H1 (cell line): ENCODE results near the gene CDK5. TPM values are rescaled to one million over a fixed set of nuclear protein-coding genes. Genes with fewer than 3 reads are reported as not detected.

Experiments used
- CTCF ChIA-PET: fragments of 300-600 bp; sonication (Branson Sonifier 250); formaldehyde crosslinking; loops from one replicate; lab custom pipeline; 2021; ENCODE audit not compliant: partially characterized antibody; lab: Charles Lee
- POLR2A ChIA-PET: fragments of 300-600 bp; sonication (Branson Sonifier 250); formaldehyde crosslinking; loops from one replicate; lab custom pipeline; 2021; ENCODE audit warnings: inconsistent platforms; ENCODE audit not compliant: partially characterized antibody; lab: Charles Lee
- DNase-seq, 2 experiments: peaks; one replicate each; pipeline versions ENCODE4 v3.0.0 to v3.0.0-alpha.2; 2010 to 2022; ENCODE audit warnings: low spot score in 2 of 2, low read depth in 1 of 2, mixed read lengths in 1 of 2
- FAIRE-seq: peaks from 2 replicates; lab custom pipeline; 2011; peaks lifted over from hg19 to GRCh38; lab: Jason Lieb, UNC
- H2AFZ ChIP-seq: 2 replicates; pipeline ENCODE4 v1.8.1; 2012; ENCODE audit warnings: low read length, inconsistent platforms
- H2AK5ac ChIP-seq: 2 replicates; pipeline ENCODE4 v1.6.1; 2013; ENCODE audit warnings: low read depth, low read length
- H2BK120ac ChIP-seq: replicated peaks from 2 replicates; pipeline ENCODE3; 2013; ENCODE audit warnings: low read depth, low read length, inconsistent platforms
- H2BK12ac ChIP-seq: 2 replicates; pipeline ENCODE4 v1.6.1; 2013; ENCODE audit warnings: low read depth, low read length
- H2BK15ac ChIP-seq: 2 replicates; pipeline ENCODE4 v1.6.1; 2013; ENCODE audit warnings: low read length
- H2BK20ac ChIP-seq: 2 replicates; pipeline ENCODE4 v1.6.1; 2013; ENCODE audit warnings: low read length
- H2BK5ac ChIP-seq: 2 replicates; pipeline ENCODE4 v1.6.1; 2013; ENCODE audit warnings: low read depth, low read length
- H3K14ac ChIP-seq: 2 replicates; pipeline ENCODE4 v1.6.1; 2013; ENCODE audit warnings: inconsistent platforms; ENCODE audit not compliant: insufficient read length
- H3K18ac ChIP-seq: 2 replicates; pipeline ENCODE4 v1.6.1; 2013; ENCODE audit warnings: low read length; ENCODE audit errors: extremely low read depth
- H3K23ac ChIP-seq: 2 replicates; pipeline ENCODE4 v1.6.1; 2013; ENCODE audit warnings: inconsistent platforms; ENCODE audit not compliant: insufficient read length
- H3K23me2 ChIP-seq: 2 replicates; pipeline ENCODE4 v1.6.1; 2013; ENCODE audit warnings: low read depth, low read length
- H3K27ac ChIP-seq: 2 replicates; pipeline ENCODE4 v1.6.1; 2011; ENCODE audit warnings: low read depth, low read length, inconsistent platforms
- H3K27me3 ChIP-seq, 4 experiments: replicated peaks in 1 of 4; 1 replicate in 1 of 4; 2 replicates in 3 of 4; pipeline versions ENCODE4 v1.6.1 to v1.8.1; 2011 to 2013; ENCODE audit warnings: low read length in 3 of 4, mild to moderate bottlenecking in 3 of 4, inconsistent platforms in 2 of 4, mixed read lengths in 2 of 4, moderate library complexity in 1 of 4; ENCODE audit not compliant: control insufficient read depth in 3 of 4, insufficient read depth in 3 of 4; ENCODE audit errors: extremely low read depth in 1 of 4
- H3K36me3 ChIP-seq, 4 experiments: 2 replicates each; pipeline versions ENCODE4 v1.6.1 to v1.8.1; 2011 to 2013; ENCODE audit warnings: mild to moderate bottlenecking in 4 of 4, low read length in 3 of 4, moderate library complexity in 2 of 4, control low read depth in 1 of 4, inconsistent platforms in 1 of 4; ENCODE audit not compliant: insufficient read depth in 4 of 4, control insufficient read depth in 2 of 4
- H3K4ac ChIP-seq: replicated peaks from 2 replicates; pipeline ENCODE3; 2013; ENCODE audit warnings: low read length, low read depth, mixed read lengths, inconsistent platforms; ENCODE audit not compliant: insufficient read length
- H3K4me1 ChIP-seq, 4 experiments: replicated peaks in 1 of 4; 1 replicate in 1 of 4; 2 replicates in 3 of 4; pipeline versions ENCODE4 v1.6.1 to v1.8.1; 2011 to 2013; ENCODE audit warnings: low read length in 3 of 4, inconsistent platforms in 2 of 4, mixed read lengths in 1 of 4; ENCODE audit not compliant: insufficient read depth in 4 of 4, control insufficient read depth in 3 of 4
- H3K4me2 ChIP-seq, 2 experiments: 2 replicates each; pipeline versions ENCODE4 v1.6.1 to v1.8.1; 2011 to 2013; ENCODE audit warnings: low read depth in 2 of 2, low read length in 2 of 2, control low read depth in 1 of 2, inconsistent platforms in 1 of 2, mild to moderate bottlenecking in 1 of 2; ENCODE audit not compliant: insufficient read depth in 1 of 2
- H3K4me3 ChIP-seq, 4 experiments: fragments of 200-600, 300-600 bp in 1 of 4; sonication (generic), shearing (Covaris generic), sonication (Bioruptor Twin) in 1 of 4; 2 replicates each; pipeline versions ENCODE4 v1.5.1 to v1.8.1; 2011 to 2016; ENCODE audit warnings: low read length in 4 of 4, low read depth in 3 of 4, control low read depth in 2 of 4, inconsistent platforms in 2 of 4, mild to moderate bottlenecking in 2 of 4, mixed read lengths in 1 of 4, moderate library complexity in 1 of 4; ENCODE audit not compliant: insufficient read depth in 2 of 4; ENCODE audit errors: extremely low read depth in 1 of 4
- H3K56ac ChIP-seq: replicated peaks from 2 replicates; pipeline ENCODE3; 2013; ENCODE audit warnings: low read depth, mild to moderate bottlenecking, mixed read lengths, low read length, inconsistent platforms; ENCODE audit not compliant: insufficient read length
- H3K79me1 ChIP-seq: 2 replicates; pipeline ENCODE4 v1.6.1; 2013; ENCODE audit warnings: low read depth, low read length, control low read depth
- H3K79me2 ChIP-seq, 2 experiments: 2 replicates each; pipeline versions ENCODE4 v1.6.1 to v1.8.1; 2012 to 2013; ENCODE audit warnings: low read length in 2 of 2, mild to moderate bottlenecking in 2 of 2, inconsistent platforms in 1 of 2; ENCODE audit not compliant: insufficient read depth in 2 of 2, control insufficient read depth in 1 of 2
- H3K9ac ChIP-seq, 4 experiments: replicated peaks in 1 of 4; 1 replicate in 1 of 4; 2 replicates in 3 of 4; pipeline versions ENCODE4 v1.6.1 to v1.8.1; 2011 to 2013; ENCODE audit warnings: low read depth in 3 of 4, low read length in 3 of 4, control low read depth in 2 of 4, mild to moderate bottlenecking in 2 of 4, moderate library complexity in 2 of 4, inconsistent platforms in 1 of 4; ENCODE audit errors: extremely low read depth in 1 of 4
- H3K9me3 ChIP-seq, 2 experiments: 2 replicates each; pipeline versions ENCODE4 v1.6.1 to v1.8.1; 2012 to 2013; ENCODE audit warnings: mild to moderate bottlenecking in 2 of 2, moderate library complexity in 2 of 2, control low read depth in 1 of 2, inconsistent platforms in 1 of 2, low read depth in 1 of 2, low read length in 1 of 2, mixed read lengths in 1 of 2; ENCODE audit not compliant: insufficient read depth in 2 of 2
- H4K20me1 ChIP-seq, 2 experiments: replicated peaks in 1 of 2; 2 replicates each; pipeline versions ENCODE3 to v1.8.1; 2011 to 2013; ENCODE audit warnings: inconsistent platforms in 2 of 2, low read length in 2 of 2, mild to moderate bottlenecking in 1 of 2; ENCODE audit not compliant: insufficient read depth in 2 of 2, control insufficient read depth in 1 of 2
- H4K5ac ChIP-seq: 2 replicates; pipeline ENCODE4 v1.6.1; 2013; ENCODE audit warnings: low read length, low read depth, mixed read lengths, inconsistent platforms; ENCODE audit not compliant: insufficient read length
- H4K8ac ChIP-seq: 2 replicates; pipeline ENCODE4 v1.8.0; 2013; ENCODE audit warnings: mild to moderate bottlenecking, moderate library complexity, low read length, inconsistent platforms; ENCODE audit not compliant: insufficient read depth; ENCODE audit errors: extremely low read depth
- H4K91ac ChIP-seq: replicated peaks from 2 replicates; pipeline ENCODE3; 2013; ENCODE audit warnings: low read length, mixed read lengths, inconsistent platforms; ENCODE audit not compliant: insufficient read length
- BRCA1 ChIP-seq: IDR thresholded peaks from 2 replicates; pipeline ENCODE4 v1.6.1; 2012; ENCODE audit warnings: low read depth, low read length, improper control_type of control experiment
- GABPA ChIP-seq: IDR thresholded peaks from 2 replicates; pipeline ENCODE4 v1.6.1; 2011; ENCODE audit warnings: mild to moderate bottlenecking, low read length, moderate library complexity, borderline replicate concordance; ENCODE audit not compliant: insufficient read depth
- POU5F1 ChIP-seq: IDR thresholded peaks from 2 replicates; pipeline ENCODE4 v1.6.1; 2011; ENCODE audit warnings: low read depth, mild to moderate bottlenecking, low read length, moderate library complexity
- RNF2 ChIP-seq: fragments of 200-900, 300-1000 bp; sonication (generic); IDR thresholded peaks from 2 replicates; pipeline ENCODE4 v1.7.1; 2016; ENCODE audit warnings: borderline replicate concordance, low read depth, mild to moderate bottlenecking, antibody characterized with exemption, low read length; ENCODE audit not compliant: poor library complexity, severe bottlenecking; ENCODE audit errors: missing control alignments
- RXRA ChIP-seq: IDR thresholded peaks from 2 replicates; pipeline ENCODE4 v1.6.1; 2011; ENCODE audit warnings: low read depth, mild to moderate bottlenecking, low read length, moderate library complexity; ENCODE audit not compliant: insufficient read depth
- TAF7 ChIP-seq: optimal IDR thresholded peaks from 2 replicates; pipeline ENCODE3; 2011; ENCODE audit warnings: low read depth, mild to moderate bottlenecking, inconsistent platforms, low read length, moderate library complexity, borderline replicate concordance
- YY1 ChIP-seq: IDR thresholded peaks from 2 replicates; pipeline ENCODE4 v1.6.1; 2011; ENCODE audit warnings: low read depth, mild to moderate bottlenecking, low read length
- WGBS, 2 experiments: shearing (Covaris generic) in 1 of 2; methylation state at CpG; one replicate each; pipeline versions ENCODE4 v1.1.6 to v1.1.7; 2013 to 2015; ENCODE audit warnings: low lambda C conversion rate in 2 of 2, mixed read lengths in 2 of 2, inconsistent platforms in 1 of 2, low coverage in 1 of 2, missing lambda C conversion rate in 1 of 2; ENCODE audit not compliant: insufficient replicate concordance in 2 of 2, insufficient coverage in 1 of 2, insufficient read length in 1 of 2; ENCODE audit errors: extremely low coverage in 1 of 2, missing lambda C conversion rate in 1 of 2; 5-methylcytosine and 5-hydroxymethylcytosine counted together
- polyA plus RNA-seq, 7 experiments: library from polyadenylated mRNA; depleted of rRNA in 3 of 7; stranded (reverse) in 5 of 7; unstranded in 2 of 7; fragments of >200 nt in 5 of 7; fragments of 200-250 nt in 2 of 7; gene quantifications; 1 replicate in 5 of 7; 2 replicates in 1 of 7; 4 replicates in 1 of 7; pipeline versions ENCODE4 v1.2.1 to v1.2.3, GENCODE V29; 2011 to 2013; ENCODE audit warnings: missing spikeins in 2 of 7, mixed read lengths in 2 of 7
- total RNA-seq: library from RNA; stranded (reverse); fragmentation: NEBNext Ultra II Directional; extraction: Animal tissue kit (Norgen Biotek cat#: 25700); gene quantifications from 2 replicates; pipeline ENCODE4 v1.2.1, GENCODE V29; 2021
- TF ChIP-seq, protein P1 (sequence below): IDR thresholded peaks from 2 replicates; pipeline ENCODE4 v1.6.1; 2012; ENCODE audit warnings: low read length, inconsistent platforms

CDK5 gene
- total and polyA plus RNA-seq, 2 of the 8 experiments (the other 6 are each of a cell fraction or from before 2014, with no cell fraction given): 22.8 to 37.2 TPM

GRCh38 chr7:151062399-151063211 lies 4.9 kb upstream of the CDK5 start:
- H3K27me3 ChIP-seq: peaks cover 0 to 2% (median 0%) of the 10 kb centered on the region in 4 experiments; a peak in 2 of 7 replicates
- H3K4me3 ChIP-seq: peak overlapping the region; percentile 36 to 91 (median 46)
- peak overlapping the region; percentile 65 for H3K56ac ChIP-seq
- WGBS, 2 experiments: 1% methylated on average over 33 of the region's 43 CpGs; no CpG with 5 or more reads in 1 of the 2 experiments
- no peak overlapping the region for H2BK20ac ChIP-seq
- H2BK120ac ChIP-seq: no peak overlapping the region
- H4K20me1 ChIP-seq: peaks cover 5 to 9% of the 10 kb centered on the region in 2 experiments
- no peak overlapping the region; the same call in 1 of the 2 replicates for H2AK5ac ChIP-seq
- H3K79me1 ChIP-seq: peaks cover 6% of the 10 kb centered on the region; the same call in 1 of the 2 replicates
- no peak overlapping the region for H3K14ac ChIP-seq
- no peak overlapping the region for H2BK15ac ChIP-seq
- no peak overlapping the region for H3K4ac ChIP-seq
- FAIRE-seq (no peak), DNase-seq (peak; percentile 92 to 95)
- no peak overlapping the region for H2AFZ ChIP-seq
- no peak overlapping the region for H3K23ac ChIP-seq
- H3K4me1 ChIP-seq: peaks cover 12 to 37% (median 32%) of the 10 kb centered on the region in 4 experiments
- peak overlapping the region; percentile 84; the same call in 1 of the 2 replicates for H2BK12ac ChIP-seq
- peak overlapping the region; percentile 86 to 88 for H3K4me2 ChIP-seq
- peak overlapping the region in 2 of 4 experiments; percentile 20 to 28; a peak in 2 of 7 replicates for H3K9ac ChIP-seq
- peak overlapping the region; percentile 83; the same call in 1 of the 2 replicates for H4K8ac ChIP-seq
- H4K5ac ChIP-seq: peak overlapping the region; percentile 89
- peaks cover 25% of the 10 kb centered on the region for H3K23me2 ChIP-seq
- H3K9me3 ChIP-seq: no peaks in the 10 kb centered on the region
- H3K27ac ChIP-seq: peak overlapping the region; percentile 69; the same call in 1 of the 2 replicates
- ChIA-PET CTCF (interaction anchor here (0.9 to 9.7 kb wide), 21 partner anchors 10 to 181 kb away, joined by 3 to 88 read pairs (median 4); partner anchors contain the start of genes ABCB8 and AGAP3), POLR2A (interaction anchor here (0.7 to 7.9 kb wide), 15 partner anchors 8 to 190 kb away, joined by 3 to 77 read pairs (median 5); partner anchors contain the start of genes ABCB8, AGAP3 and FASTK)
- peak overlapping the region; percentile 95 for H3K18ac ChIP-seq
- peaks cover 3 to 28% (median 14%) of the 10 kb centered on the region in 4 experiments; a peak in 6 of 8 replicates for H3K36me3 ChIP-seq
- H2BK5ac ChIP-seq: peak overlapping the region; percentile 87; the same call in 1 of the 2 replicates
- peaks cover 0 to 8% of the 10 kb centered on the region in 2 experiments; a peak in 1 of 4 replicates for H3K79me2 ChIP-seq
- H4K91ac ChIP-seq: peak overlapping the region; percentile 93
- no peak for TF ChIP-seq RNF2
- TF ChIP-seq POU5F1: no peak
- no peak for TF ChIP-seq TAF7
- peak; percentile 46; the same call in 1 of the 2 replicates for TF ChIP-seq YY1
- TF ChIP-seq, protein P1, sequence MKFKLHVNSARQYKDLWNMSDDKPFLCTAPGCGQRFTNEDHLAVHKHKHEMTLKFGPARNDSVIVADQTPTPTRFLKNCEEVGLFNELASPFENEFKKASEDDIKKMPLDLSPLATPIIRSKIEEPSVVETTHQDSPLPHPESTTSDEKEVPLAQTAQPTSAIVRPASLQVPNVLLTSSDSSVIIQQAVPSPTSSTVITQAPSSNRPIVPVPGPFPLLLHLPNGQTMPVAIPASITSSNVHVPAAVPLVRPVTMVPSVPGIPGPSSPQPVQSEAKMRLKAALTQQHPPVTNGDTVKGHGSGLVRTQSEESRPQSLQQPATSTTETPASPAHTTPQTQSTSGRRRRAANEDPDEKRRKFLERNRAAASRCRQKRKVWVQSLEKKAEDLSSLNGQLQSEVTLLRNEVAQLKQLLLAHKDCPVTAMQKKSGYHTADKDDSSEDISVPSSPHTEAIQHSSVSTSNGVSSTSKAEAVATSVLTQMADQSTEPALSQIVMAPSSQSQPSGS: no peak
- no peak for TF ChIP-seq BRCA1
- no peak for TF ChIP-seq GABPA
- no peak for TF ChIP-seq RXRA
